GM18499 (cell line): ENCODE data around the gene PLK5.

Experiments
- ATAC-seq: cut with Tn5 transposase; IDR thresholded peaks from one replicate; pipeline ENCODE4 v1.9.1; 2021; ENCODE audit warnings: moderate number of reproducible peaks; ENCODE audit not compliant: insufficient read depth, unreplicated experiment

PLK5 gene

GRCh38 chr19:1551068-1552040, 27.5 kb downstream of the PLK5 start:
- ATAC-seq, result no peak

GRCh38 chr19:1553415-1553814, 29.5 kb downstream of the PLK5 start:
- ATAC-seq, result no peak

- no peak for ATAC-seq
These were observed 31.1 kb downstream of the PLK5 start for GRCh38 chr19:1554968-1555367.

- no peak for ATAC-seq
These were observed 31.9 kb downstream of the PLK5 start for GRCh38 chr19:1555487-1556389.

GRCh38 chr19:1556390-1557070, 32.7 kb downstream of the PLK5 start:
- no peak for ATAC-seq

- ATAC-seq, result no peak
These were observed 34.7 kb downstream of the PLK5 start for GRCh38 chr19:1558552-1558951.

- no peak for ATAC-seq
These were observed 36.5 kb downstream of the PLK5 start for GRCh38 chr19:1560286-1560882.

GRCh38 chr19:1561236-1561842, 37.5 kb downstream of the PLK5 start:
- ATAC-seq, result no peak

GRCh38 chr19:1563251-1563650, 39.4 kb downstream of the PLK5 start:
- ATAC-seq, result no peak

- ATAC-seq, result no peak
These were observed 42.7 kb downstream of the PLK5 start for GRCh38 chr19:1566392-1567115.

GRCh38 chr19:1567116-1567847, 43.4 kb downstream of the PLK5 start:
- ATAC-seq, result no peak

GRCh38 chr19:1567848-1568227, 44.0 kb downstream of the PLK5 start:
- no peak for ATAC-seq

GRCh38 chr19:1568320-1569019, 44.6 kb downstream of the PLK5 start, which contains the start of gene MEX3D:
MEX3D (minus strand) TSS chr19:1568325; CDS start chr19:1568058, 267 bp downstream.
- ATAC-seq, result no peak

- no peak for ATAC-seq
These were observed 46.1 kb downstream of the PLK5 start for GRCh38 chr19:1569997-1570396.

- no peak for ATAC-seq
These were observed 47.0 kb downstream of the PLK5 start for GRCh38 chr19:1570836-1571235.

- ATAC-seq, result no peak
These were observed 47.5 kb downstream of the PLK5 start for GRCh38 chr19:1571358-1571757.

GRCh38 chr19:1572795-1573194, 48.9 kb downstream of the PLK5 start:
- ATAC-seq, result no peak
